ENCODE results near the gene TMPRSS11B. TPM values are rescaled to one million over a fixed set of nuclear protein-coding genes. Genes with fewer than 3 reads are reported as not detected.
"Not testable (repeated sequence)": the region's sequence is repeated elsewhere in the genome, so short reads cannot be mapped to it uniquely, and the experiment has no call there.

The TMPRSS11B gene, protein sequence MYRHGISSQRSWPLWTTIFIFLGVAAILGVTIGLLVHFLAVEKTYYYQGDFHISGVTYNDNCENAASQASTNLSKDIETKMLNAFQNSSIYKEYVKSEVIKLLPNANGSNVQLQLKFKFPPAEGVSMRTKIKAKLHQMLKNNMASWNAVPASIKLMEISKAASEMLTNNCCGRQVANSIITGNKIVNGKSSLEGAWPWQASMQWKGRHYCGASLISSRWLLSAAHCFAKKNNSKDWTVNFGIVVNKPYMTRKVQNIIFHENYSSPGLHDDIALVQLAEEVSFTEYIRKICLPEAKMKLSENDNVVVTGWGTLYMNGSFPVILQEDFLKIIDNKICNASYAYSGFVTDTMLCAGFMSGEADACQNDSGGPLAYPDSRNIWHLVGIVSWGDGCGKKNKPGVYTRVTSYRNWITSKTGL
- not detected in 2 replicates for total RNA-seq (2014; rRNA removed; shearing (Covaris generic); ENCODE audit: low replicate concordance)

DNA sequence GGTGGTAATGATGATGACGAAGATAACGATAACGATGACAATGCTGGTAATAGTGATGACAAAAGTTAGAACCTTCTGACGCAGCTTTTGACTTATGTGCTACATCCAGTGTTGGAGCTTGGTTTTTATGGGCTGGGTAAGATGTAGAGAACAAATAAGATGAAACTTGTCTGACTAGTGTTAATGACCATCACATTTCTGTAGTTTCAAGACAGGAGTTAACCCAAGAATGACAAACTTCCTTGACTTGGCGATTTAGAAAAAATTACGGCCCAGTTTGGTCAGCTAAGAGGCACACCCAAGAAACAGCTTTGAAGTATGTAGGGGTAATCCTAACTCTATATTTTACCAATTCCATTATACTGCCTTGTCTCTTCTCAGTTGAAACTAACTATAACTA is at the start of gene TMPRSS11B:
Gene TMPRSS11B, minus strand, starts transcription at position 101 of the 400 bp plus-strand sequence. CDS start 136 bp downstream, outside the sequence.
- H3K36me3 ChIP-seq, result no peaks in the 10 kb centered on the region
- no peak within 1 kb of the TSS for H3K4me3 ChIP-seq
- no peak for DNase-seq
- no peaks in the 10 kb centered on the region for H3K9me3 ChIP-seq
- H3K27me3 ChIP-seq, result no peaks in the 10 kb centered on the region

DNA sequence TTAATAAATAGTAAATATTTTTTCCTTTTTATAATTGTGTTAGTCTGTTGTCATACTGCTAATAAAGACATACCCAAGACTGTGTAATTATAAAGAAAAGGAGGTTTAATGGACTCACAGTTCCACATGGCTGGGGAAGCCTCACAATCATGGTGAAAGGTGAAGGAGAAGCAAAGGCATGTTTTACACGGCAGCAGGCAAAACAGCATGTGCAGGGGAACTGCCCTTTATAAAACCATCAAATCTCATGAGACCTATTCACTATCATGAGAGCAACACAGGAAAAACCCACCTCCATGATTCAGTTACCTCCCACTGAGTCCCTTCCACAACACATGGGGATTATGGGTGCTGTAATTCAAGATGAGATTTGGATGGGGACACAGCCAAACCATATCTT is 45.8 kb upstream of the TMPRSS11B start:
- H3K4me3 ChIP-seq, result no peak overlapping the region
- H3K27me3 ChIP-seq, result no peaks in the 10 kb centered on the region
- no peaks in the 10 kb centered on the region for H3K9me3 ChIP-seq
- no peak for DNase-seq
- no peaks in the 10 kb centered on the region for H3K36me3 ChIP-seq

DNA sequence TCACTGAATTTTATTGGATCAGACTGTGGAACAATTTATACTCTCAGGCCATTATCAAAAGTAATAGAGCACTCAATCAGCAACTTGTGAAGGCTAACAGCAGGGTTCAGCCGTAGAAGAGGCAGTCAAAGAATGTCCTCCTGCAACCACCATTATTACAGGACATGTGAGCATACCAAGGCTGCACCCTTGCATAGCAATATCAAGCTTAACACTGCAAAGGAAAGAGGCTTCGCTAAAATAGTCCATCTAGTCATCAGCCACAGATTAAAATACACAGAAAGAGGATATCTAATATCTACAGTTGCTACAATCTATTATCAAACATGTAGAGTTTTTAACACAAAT is 42.9 kb upstream of the TMPRSS11B start:
- Histone ChIP-seq H3K4me3 (no peak overlapping the region), H3K36me3 (no peaks in the 10 kb centered on the region), H3K27me3 (no peaks in the 10 kb centered on the region), H3K9me3 (no peaks in the 10 kb centered on the region)
- no peak for DNase-seq

DNA sequence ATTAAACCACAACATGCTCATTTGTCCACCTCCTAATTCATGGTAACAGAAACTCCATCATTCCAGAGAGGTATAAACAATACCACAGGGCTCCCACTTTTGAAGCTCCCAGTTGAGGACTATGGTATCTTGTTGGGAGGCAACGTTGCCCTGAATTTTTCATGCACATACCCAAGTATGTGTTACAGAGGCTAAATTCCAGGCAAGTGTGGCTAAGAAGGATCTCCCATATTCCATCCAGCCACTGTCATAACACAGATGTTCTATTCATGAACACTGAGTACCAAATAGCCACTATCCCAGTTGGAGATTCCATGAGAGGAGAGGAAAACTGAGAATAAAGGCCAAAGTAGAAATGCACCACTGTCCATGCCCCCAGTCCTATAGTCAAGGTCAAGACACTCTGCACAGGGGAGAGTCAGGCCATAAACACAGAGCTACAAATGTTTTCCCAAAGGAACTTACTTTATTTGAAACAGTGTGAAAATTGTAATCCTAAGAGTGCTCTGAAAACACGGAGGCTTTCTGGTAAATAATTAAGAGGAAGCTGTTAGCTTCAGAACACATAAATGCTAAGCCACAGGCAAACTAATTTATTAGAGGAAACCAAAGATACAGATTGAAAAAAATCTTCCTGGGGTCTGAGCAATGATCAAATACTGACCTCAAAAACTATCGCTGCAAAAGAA is 42.4 kb upstream of the TMPRSS11B start:
- no peaks in the 10 kb centered on the region for H3K36me3 ChIP-seq
- H3K27me3 ChIP-seq, result no peaks in the 10 kb centered on the region
- no peak for DNase-seq
- H3K9me3 ChIP-seq, result no peaks in the 10 kb centered on the region
- no peak overlapping the region for H3K4me3 ChIP-seq

DNA sequence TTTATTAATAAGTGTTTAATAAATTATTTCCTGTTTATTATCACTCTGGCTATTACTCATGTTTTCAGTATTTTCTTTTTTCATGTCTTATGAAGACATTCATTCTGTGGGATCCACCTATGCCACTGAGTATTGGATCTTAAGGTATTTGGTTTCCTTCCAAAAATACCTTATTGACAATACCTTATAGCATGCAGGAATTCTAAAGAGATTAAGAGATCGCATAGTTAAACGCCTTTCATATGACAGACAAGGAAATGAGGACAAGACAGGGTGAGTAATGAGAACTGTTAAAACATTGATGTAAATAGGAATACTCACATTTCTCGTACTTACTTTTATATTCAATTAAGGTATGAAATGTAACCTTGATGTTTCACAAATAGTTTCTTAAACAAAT is 38.2 kb upstream of the TMPRSS11B start:
- H3K36me3 ChIP-seq, result no peaks in the 10 kb centered on the region
- H3K4me3 ChIP-seq, result no peak overlapping the region
- no peaks in the 10 kb centered on the region for H3K9me3 ChIP-seq
- no peaks in the 10 kb centered on the region for H3K27me3 ChIP-seq
- no peak for DNase-seq

DNA sequence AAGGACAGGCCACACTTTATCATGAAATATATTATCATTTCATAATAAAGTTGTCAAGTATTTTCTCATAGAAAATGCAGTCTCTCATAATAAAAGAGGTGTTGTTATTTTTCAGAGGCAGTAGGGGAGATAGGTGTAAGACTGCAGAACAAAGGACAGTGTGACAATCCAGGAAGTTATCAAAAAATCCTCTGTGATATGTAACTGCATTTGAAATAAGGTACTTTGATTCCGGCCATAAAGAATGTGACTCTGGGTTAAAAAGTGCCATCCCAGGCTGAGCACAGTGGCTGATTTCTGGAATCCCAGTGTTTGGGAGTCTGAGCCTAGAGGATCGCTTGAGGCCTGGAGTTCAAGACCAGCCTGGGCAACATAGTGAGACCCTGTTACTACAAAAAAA is 37.6 kb upstream of the TMPRSS11B start:
- no peak overlapping the region for H3K4me3 ChIP-seq
- H3K9me3 ChIP-seq, result no peaks in the 10 kb centered on the region
- H3K27me3 ChIP-seq, result no peaks in the 10 kb centered on the region
- no peak for DNase-seq
- no peaks in the 10 kb centered on the region for H3K36me3 ChIP-seq

DNA sequence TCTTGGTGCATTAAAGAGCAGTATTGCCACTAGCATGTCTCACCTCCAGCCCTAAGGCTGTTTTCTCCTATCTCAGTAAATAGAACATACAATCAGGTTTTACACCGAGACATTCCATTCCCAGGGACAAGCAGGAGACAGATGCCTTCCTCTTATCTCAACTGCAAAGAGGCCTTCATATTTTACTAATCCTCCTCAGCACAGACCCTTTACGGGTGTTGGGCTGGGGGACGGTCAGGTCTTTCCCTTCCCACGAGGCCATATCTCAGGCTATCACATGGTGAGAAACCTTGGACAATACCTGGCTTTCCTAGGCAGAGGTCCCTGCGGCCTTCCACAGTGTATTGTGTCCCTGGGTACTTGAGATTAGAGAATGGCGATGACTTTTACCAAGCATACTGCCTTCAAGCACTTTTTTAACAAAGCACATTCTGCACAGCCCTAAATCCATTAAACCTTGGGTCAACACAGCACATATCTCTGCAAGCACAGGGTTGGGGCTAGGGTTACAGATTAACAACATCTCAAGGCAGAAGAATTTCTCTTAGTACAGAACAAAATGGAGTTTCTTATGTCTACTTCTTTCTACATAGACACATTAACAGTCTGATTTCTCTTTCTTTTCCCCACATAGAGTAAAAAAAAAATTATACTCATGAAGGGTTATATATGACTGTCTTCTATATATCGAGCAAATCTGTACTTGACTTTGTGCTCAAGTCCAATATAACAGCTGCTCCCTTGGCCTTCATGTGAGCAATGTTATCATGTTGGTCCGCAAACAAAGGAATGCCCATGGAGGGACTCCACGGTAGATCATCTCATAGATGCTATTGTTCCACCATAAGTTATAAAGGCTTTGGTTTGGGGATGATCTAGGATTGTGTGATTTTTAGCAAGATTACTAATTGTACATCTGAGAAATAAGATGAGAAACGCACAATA is 36.6 kb upstream of the TMPRSS11B start:
- H3K36me3 ChIP-seq, H3K4me3 ChIP-seq, H3K9me3 ChIP-seq, H3K27me3 ChIP-seq, DNase-seq: not testable (repeated sequence)

DNA sequence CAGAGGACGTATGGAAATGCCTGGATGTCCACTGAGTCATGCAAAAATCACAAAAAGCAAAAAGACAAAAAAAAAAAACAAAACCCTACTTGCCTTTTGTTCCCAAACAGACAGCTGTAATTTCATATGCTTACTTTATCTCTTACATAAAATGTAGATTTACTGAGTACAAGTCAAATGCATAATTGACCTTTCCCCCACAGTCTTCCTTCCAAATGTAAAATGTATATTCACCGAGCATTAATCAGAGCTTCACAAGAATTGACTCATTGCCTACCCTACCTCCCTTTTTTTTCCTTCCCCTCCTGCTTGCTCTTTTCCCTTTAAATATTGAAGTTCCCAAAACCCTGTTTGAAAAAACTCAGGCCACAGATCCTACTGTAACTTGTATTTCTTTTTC is 32.5 kb upstream of the TMPRSS11B start:
- Histone ChIP-seq H3K27me3 (no peaks in the 10 kb centered on the region), H3K36me3 (no peaks in the 10 kb centered on the region), H3K4me3 (no peak overlapping the region), H3K9me3 (no peaks in the 10 kb centered on the region)
- DNase-seq, result no peak

DNA sequence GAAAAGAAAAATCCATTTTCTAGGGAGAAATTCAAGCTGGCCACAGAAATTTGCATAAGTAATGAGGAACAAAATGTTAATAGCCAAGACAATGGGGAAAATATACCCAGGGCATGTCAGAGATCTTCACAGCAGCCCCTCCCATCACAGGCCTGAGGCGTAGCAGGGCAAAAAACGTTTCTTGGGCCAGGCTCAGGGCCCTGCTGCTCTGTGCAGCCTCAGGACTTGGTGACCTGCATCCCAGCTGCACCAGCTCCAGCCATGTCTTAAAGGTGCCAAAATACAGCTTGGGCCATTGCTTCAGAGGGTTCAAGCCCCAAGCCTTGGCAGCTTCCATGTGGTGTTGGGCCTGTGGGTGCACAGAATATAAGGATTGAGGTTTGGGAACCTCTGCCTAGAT is 32.1 kb upstream of the TMPRSS11B start:
- Histone ChIP-seq H3K27me3 (no peaks in the 10 kb centered on the region), H3K4me3 (no peak overlapping the region), H3K36me3 (no peaks in the 10 kb centered on the region), H3K9me3 (no peaks in the 10 kb centered on the region)
- DNase-seq, result no peak

DNA sequence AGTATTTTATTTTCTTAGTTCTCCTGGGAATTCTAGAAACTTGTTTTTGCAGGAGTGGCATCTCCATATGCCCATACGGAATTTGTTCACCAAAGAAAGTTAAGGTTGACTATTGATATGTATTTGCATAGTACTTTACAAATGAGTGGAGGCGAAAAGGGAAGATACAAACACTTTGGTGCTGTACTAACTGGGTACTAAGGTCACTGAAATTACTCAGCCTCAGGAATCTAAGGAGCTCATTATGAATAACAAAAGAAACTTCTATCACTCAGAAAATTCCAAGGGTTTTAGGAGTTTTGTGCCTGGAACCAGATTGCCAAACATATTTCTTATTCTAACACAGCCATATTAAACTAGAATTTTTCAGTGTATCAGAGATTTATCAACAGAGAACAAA is 27.4 kb upstream of the TMPRSS11B start:
- H3K9me3 ChIP-seq, result no peaks in the 10 kb centered on the region
- no peaks in the 10 kb centered on the region for H3K36me3 ChIP-seq
- H3K27me3 ChIP-seq, result no peaks in the 10 kb centered on the region
- DNase-seq, result no peak
- no peak overlapping the region for H3K4me3 ChIP-seq

DNA sequence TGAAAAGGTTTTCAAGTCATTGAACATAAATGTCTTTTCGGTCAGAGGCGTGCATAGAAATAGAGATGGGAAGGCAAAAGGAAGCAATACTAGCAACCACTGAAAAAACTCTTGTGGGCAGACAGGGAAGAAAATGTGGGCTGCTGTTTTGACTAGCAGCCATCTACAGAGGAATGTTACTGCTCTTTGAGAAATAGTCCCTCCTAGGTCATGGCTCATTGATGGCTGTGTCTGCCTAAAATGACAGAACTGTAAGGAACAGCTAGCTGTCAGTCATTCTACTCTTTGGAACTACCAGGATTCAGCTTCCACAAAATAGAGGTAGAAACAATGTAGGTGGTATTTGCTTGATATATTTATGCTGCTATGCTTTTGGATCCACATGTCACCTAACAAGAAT is 26.9 kb upstream of the TMPRSS11B start:
- Histone ChIP-seq H3K27me3 (no peaks in the 10 kb centered on the region), H3K9me3 (no peaks in the 10 kb centered on the region), H3K4me3 (0 out of 2 replicates have a peak overlapping the region, but pooled peaks have one; percentile 11), H3K36me3 (no peaks in the 10 kb centered on the region)
- no peak for DNase-seq

DNA sequence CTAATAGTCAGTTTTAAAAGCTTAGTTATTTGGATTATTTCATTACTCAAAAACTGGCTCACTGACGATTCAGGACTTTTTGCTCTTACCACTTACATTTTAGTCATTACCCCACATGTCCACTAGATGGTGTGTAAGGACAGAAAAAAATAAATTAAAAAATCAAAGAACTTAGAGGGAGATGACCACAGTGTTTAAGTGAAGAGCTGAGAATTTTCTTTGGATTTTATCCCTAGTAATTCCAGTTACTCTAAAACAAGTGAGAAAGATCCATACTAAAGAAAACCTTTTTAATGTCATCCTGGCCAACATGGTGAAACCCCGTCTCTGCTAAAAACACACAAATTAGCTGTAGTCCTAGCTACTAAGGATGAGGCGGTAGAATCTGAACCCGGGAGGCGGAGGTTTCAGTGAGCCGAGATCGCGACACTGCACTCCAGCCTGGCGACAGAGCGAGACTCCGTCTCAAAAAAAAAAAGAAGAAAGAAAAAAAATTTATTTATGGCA is 26.4 kb upstream of the TMPRSS11B start:
- Histone ChIP-seq H3K4me3 (0 out of 2 replicates have a peak overlapping the region, but pooled peaks have one; percentile 11), H3K36me3 (no peaks in the 10 kb centered on the region), H3K9me3 (no peaks in the 10 kb centered on the region), H3K27me3 (no peaks in the 10 kb centered on the region)
- peak; percentile 1 for DNase-seq

DNA sequence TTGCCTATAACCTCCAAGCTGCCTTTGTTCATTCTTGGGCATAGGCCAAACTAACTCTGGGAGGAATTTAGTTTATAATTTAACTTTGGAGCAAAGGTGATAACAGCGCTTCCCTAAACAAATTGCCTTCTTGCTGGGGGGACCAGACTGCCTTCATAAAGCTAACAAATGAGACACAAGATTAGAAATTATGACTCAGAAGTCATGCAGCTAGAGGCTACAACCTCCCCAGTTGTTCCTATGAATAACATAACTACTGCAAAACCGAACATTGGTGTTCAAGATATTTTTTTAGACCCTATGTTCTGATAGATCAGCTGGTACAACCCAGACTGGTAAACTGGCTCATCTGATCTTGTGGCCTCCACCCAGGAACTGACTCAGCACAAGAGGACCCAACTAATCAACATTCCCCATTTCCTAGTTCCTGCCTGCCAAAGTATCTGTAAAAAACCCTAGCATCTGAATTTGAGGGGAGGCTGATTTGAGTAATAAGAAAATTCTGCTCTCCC is 22.0 kb upstream of the TMPRSS11B start:
- no peaks in the 10 kb centered on the region for H3K27me3 ChIP-seq
- H3K9me3 ChIP-seq, result no peaks in the 10 kb centered on the region
- H3K36me3 ChIP-seq, result no peaks in the 10 kb centered on the region
- DNase-seq, result no peak
- no peak overlapping the region for H3K4me3 ChIP-seq

DNA sequence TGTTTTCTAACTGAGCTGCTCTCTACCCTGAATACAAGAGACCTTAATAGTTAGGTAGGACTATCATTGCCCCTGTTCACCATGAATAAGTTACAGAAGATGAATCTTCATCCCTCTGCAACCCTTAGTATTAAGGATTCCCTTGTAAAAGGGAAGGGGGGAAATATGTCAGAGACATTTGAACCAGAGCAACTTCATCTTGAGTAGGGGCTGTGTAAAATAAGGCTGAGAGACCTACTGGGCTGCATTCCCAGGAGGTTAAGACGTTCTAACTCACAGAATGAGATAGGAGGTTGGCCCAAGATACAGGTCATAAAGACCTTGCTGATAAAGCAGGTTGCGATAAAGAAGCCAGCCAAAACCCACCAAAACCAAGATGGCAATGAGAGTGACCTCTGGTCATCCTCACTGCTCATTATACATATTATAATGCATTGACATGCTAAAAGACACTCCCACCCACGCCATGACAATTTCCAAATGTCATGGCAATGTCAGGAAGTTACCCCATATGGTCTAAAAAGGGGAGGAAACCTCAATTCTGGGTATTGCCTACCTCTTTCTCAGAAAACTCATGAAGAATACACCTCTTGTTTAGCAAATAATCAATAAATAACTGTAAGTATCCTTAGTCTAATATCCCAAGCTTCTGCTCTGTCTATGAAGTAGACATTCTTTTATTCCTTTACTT is 19.5 kb upstream of the TMPRSS11B start:
- no peaks in the 10 kb centered on the region for H3K27me3 ChIP-seq
- no peaks in the 10 kb centered on the region for H3K9me3 ChIP-seq
- no peaks in the 10 kb centered on the region for H3K36me3 ChIP-seq
- no peak for DNase-seq
- H3K4me3 ChIP-seq, result no peak overlapping the region

DNA sequence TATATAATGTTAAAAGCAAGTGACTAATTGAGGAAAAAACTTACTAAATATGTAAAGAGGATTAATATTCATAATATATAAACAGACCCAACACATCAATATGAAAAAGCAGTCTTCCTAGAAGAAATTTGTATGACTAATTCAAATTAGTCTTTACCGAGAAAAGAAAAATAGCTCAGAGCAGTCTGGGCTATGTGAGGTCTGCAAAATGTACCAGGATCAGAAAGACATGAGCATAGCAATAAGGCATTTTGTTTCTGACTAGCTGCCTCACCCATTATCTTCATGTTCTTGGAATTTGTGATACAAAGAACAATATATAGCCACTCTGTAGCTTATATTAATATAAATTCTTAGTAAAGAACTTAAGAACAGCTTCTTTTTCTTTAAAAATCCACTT is 13.7 kb upstream of the TMPRSS11B start:
- Histone ChIP-seq H3K9me3 (no peaks in the 10 kb centered on the region), H3K4me3 (no peak overlapping the region), H3K36me3 (no peaks in the 10 kb centered on the region), H3K27me3 (no peaks in the 10 kb centered on the region)
- no peak for DNase-seq

DNA sequence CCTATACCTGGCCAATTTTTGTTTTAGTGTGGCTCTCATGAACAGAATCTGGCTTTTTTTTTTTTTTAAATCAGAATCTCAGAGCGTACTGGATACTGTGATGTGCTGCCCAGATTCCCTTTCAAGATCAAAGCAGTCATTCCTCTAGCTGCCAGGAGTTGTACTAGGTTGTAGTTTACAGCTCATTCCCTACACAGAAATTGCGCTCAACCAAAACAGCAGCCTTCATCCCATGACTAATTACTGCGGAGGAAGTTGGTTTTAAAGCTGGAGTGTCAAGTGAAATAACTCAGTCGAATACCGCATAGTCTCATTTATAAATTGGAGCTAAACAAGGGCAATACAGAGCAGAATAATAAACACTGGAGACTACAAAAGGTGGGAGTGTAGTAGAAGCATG is 12.2 kb upstream of the TMPRSS11B start:
- Histone ChIP-seq H3K36me3 (no peaks in the 10 kb centered on the region), H3K27me3 (no peaks in the 10 kb centered on the region), H3K4me3 (no peak overlapping the region), H3K9me3 (no peaks in the 10 kb centered on the region)
- DNase-seq, result no peak

Data from MG63 (cell line).